Stomach (tissue), 4 donors: ENCODE results near the gene SLC35G1.

Experiments
- POLR2AphosphoS5 ChIP-seq, 3 donors: sonication (generic); formaldehyde crosslinking; IDR thresholded peaks; one replicate each; pipeline ENCODE4 v1.6.1; 2016; ENCODE audit warnings: antibody characterized with exemption in 3 of 3
- TF ChIP-seq, protein P1 (sequence below), 7 experiments: fragments of 450-650 bp in 4 of 7; fragments of 200-600 bp in 3 of 7; sonication (generic) in 3 of 7; IDR thresholded peaks; one replicate each; pipeline ENCODE4 v1.5.1; 2016 to 2019; ENCODE audit warnings: antibody characterized with exemption in 7 of 7, control low read depth in 2 of 7, mild to moderate bottlenecking in 1 of 7

DNA sequence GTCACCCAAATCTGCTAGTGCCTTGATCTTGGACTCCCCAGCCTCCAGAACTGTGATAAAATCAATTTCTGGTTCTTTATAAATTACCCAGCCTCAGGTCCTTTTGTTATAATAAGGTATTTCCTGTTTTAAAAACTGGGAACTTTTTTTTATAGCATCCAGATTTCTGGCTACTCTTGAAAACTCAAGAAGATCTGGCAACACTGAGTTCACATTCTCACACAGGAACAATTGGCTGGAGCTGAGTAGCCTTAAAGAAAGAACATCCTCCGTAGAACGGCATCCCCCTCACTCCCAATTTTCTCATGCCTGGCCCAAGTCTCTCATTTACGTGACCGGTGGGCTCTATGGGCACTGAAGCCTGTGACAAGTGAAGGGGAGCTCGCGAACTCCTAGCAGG lies 47.1 kb downstream of the SLC35G1 start:
- TF ChIP-seq, protein P1, sequence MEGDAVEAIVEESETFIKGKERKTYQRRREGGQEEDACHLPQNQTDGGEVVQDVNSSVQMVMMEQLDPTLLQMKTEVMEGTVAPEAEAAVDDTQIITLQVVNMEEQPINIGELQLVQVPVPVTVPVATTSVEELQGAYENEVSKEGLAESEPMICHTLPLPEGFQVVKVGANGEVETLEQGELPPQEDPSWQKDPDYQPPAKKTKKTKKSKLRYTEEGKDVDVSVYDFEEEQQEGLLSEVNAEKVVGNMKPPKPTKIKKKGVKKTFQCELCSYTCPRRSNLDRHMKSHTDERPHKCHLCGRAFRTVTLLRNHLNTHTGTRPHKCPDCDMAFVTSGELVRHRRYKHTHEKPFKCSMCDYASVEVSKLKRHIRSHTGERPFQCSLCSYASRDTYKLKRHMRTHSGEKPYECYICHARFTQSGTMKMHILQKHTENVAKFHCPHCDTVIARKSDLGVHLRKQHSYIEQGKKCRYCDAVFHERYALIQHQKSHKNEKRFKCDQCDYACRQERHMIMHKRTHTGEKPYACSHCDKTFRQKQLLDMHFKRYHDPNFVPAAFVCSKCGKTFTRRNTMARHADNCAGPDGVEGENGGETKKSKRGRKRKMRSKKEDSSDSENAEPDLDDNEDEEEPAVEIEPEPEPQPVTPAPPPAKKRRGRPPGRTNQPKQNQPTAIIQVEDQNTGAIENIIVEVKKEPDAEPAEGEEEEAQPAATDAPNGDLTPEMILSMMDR (IDR thresholded peaks at IDR 0.05) = no peak
- no peak for TF ChIP-seq POLR2AphosphoS5 (IDR thresholded peaks at IDR 0.05)
